ENCODE data around the gene SART3. TPM values are rescaled to one million over a fixed set of nuclear protein-coding genes. Genes with fewer than 3 reads are reported as not detected.

Gene SART3
- total and polyA plus RNA-seq, 2 of the 4 experiments (the other 2 are of a cell fraction) = 22.6 to 37.8 TPM

DNA sequence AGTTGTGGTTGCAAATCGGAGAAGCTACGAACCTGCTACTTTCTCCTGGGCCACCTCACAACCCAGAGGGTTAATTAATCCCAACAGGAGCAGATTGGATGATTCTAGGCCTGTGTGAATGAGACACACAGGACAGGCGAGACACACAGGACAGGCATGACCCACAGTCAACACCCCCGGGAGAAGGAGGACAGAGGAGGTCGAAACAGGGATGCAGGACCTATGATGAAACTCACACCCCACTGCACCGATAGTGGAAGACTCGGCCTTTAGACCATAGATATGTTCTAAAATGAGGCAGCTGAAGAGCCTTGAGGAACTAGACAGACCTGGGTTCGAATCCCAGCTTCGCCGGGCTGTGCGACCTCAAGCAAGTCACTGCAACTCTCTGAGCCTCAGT is 25.3 kb upstream of the SART3 start:
- dilution Hi-C loops (cut with HindIII; ENCODE audit: low sequenced_read_pairs, unreplicated experiment) = no loop called here
- TF ChIP-seq ELK1 (IDR thresholded peaks at IDR 0.05; ENCODE audit: borderline replicate concordance, low read depth, low read length) (no peak), MAFK (IDR thresholded peaks at IDR 0.05; ENCODE audit: low read depth, low read length) (no peak), SMC3 (IDR thresholded peaks at IDR 0.05; ENCODE audit: low read depth, low read length) (no peak), BHLHE40 (IDR thresholded peaks at IDR 0.05; ENCODE audit: low read depth, low read length) (no peak), RFX5 (IDR thresholded peaks at IDR 0.05; ENCODE audit: low read depth, low read length) (no peak)
- H3K14ac ChIP-seq (replicated peaks; ENCODE audit: low read depth, low read length) = no peak overlapping the region
- H4K91ac ChIP-seq (ENCODE audit: insufficient read depth, low read depth, low read length) = no peak overlapping the region
- in situ Hi-C loops (cut with MboI; ENCODE audit: low sequenced_read_pairs) = no loop called here
- CTCF ChIA-PET = no interaction called here
- H3K56ac ChIP-seq (ENCODE audit: extremely low read depth, insufficient read depth, low read length) = no peak overlapping the region
- no peak overlapping the region for H4K8ac ChIP-seq (ENCODE audit: low read depth in 2 of 2, low read length in 2 of 2)
- H2BK20ac ChIP-seq (ENCODE audit: low read depth, low read length) = no peak overlapping the region
- peaks cover 7% of the 10 kb centered on the region for H3K27me3 ChIP-seq (ENCODE audit: control insufficient read depth, insufficient read depth, low read length)
- peaks cover 11% of the 10 kb centered on the region; the same call in 1 of the 2 replicates for H3K4me1 ChIP-seq (ENCODE audit: control insufficient read depth, insufficient read depth, low read length)
- H2BK120ac ChIP-seq (ENCODE audit: low read depth, low read length) = no peak overlapping the region
- POLR2A ChIA-PET (ENCODE audit: unreplicated experiment) = no interaction called here
- H3K9ac ChIP-seq (ENCODE audit: low read depth, low read length) = no peak overlapping the region
- no peaks in the 10 kb centered on the region for H4K20me1 ChIP-seq (ENCODE audit: insufficient read depth, low read length)
- no peak overlapping the region for H3K4ac ChIP-seq (ENCODE audit: low read depth, low read length)
- no TSS peak for BruUV-seq (replicated peaks)
- H2BK5ac ChIP-seq (ENCODE audit: low read depth, low read length, poor library complexity, severe bottlenecking) = no peak overlapping the region
- DNase-seq = no peak
- no peak overlapping the region for H3K4me2 ChIP-seq (ENCODE audit: low read depth, low read length)
- no peak overlapping the region for H3K23ac ChIP-seq (ENCODE audit: low read depth, low read length)
- H4K5ac ChIP-seq (ENCODE audit: low read depth, low read length) = no peak overlapping the region
- H3K79me1 ChIP-seq (ENCODE audit: low read depth in 1 of 2, low read length in 2 of 2) = no peaks in the 10 kb centered on the region
- intact Hi-C loops (cut with micrococcal nuclease) = no loop called here
- H3K27ac ChIP-seq (ENCODE audit: insufficient read depth, low read length) = no peak overlapping the region
- no peaks in the 10 kb centered on the region for H3K9me3 ChIP-seq (ENCODE audit: control insufficient read depth, insufficient read depth, low read length)
- no peak for ATAC-seq (ENCODE audit: low read depth)
- no peak overlapping the region for H2AFZ ChIP-seq (replicated peaks; ENCODE audit: low read length, poor library complexity)
- 93% methylated on average over 3 of the region's 11 CpGs; no CpG with 5 or more reads in 1 of the 2 experiments for WGBS, 2 experiments (ENCODE audit: extremely low coverage in 2 of 2, insufficient read length in 1 of 2)
- H2AK9ac ChIP-seq (replicated peaks; ENCODE audit: low read depth, low read length, poor library complexity) = no peak overlapping the region
- H2AK5ac ChIP-seq (ENCODE audit: low read depth, low read length) = no peak overlapping the region
- H3K36me3 ChIP-seq (ENCODE audit: control insufficient read depth, insufficient read depth, low read length) = no peaks in the 10 kb centered on the region; the same call in 1 of the 2 replicates
- no peak overlapping the region for H3K4me3 ChIP-seq (ENCODE audit: insufficient read depth, low read depth, low read length)
- H2BK15ac ChIP-seq (ENCODE audit: low read depth, low read length) = no peak overlapping the region
- H3K9me1 ChIP-seq (ENCODE audit: insufficient read depth, low read length) = no peaks in the 10 kb centered on the region; the same call in 1 of the 2 replicates
- H3K18ac ChIP-seq (ENCODE audit: low read depth, low read length) = no peak overlapping the region

Data from IMR-90 (cell line).